Stimulated activated naive CD8-positive, alpha-beta T cell treated with anti-CD3 and anti-CD28 coated beads, Interleukin-15, Interleukin-2, amounts not matched to agents 100 U/mL and 50 U/mL, for 24 hours (primary cell): ENCODE data around the gene CRB2.

Experiments
- ATAC-seq: fragments of 150-1000 bp; cut with Tn5 transposase; one replicate; pipeline ENCODE4 v1.10.0; 2021
- DNase-seq: peaks from one replicate; pipeline ENCODE4 v3.0.0; 2021

The CRB2 gene

GRCh38 chr9:123355761-123356431 is at the start of gene CRB2:
TSS of gene CRB2 (plus strand) at chr9:123356197. CDS start at chr9:123356261, 64 bp downstream.
- ATAC-seq = no peak

GRCh38 chr9:123309611-123310010 is 46.4 kb upstream of the CRB2 start:
- ATAC-seq (no peak), DNase-seq (no peak)

More at GRCh38 chr9:123355761-123356431, at the start of gene CRB2:
- DNase-seq = no peak

DNA sequence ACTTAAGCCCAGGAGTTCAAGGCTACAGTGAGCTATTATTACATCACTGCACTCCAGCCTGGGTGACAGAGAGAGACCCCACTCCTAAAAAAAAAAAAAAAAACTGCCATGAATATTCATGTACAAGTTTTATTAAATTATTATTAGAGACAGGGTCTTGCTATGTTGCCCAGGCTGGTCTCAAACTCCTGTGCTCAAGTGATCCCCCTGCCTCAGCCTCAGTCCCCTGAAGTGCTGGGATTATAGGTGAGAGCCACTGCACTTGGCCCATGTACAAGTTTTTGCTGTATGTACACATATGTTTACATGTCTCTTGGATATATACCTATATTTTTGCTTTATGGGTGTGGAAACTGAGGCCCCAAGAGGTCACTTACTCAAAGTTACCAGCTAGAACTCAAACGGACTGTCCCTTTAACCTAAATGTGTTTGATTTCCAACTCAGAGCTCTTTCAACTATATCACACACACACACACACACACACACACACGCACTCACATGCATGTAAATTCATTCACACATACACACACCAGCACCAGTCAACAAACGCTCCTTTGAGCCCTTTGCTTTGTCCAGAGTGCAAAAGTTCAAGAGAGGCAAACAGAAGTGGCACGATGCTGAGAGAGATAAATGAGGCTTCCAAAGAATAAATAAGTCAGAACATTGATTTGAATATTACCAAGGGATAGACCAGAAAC is 45.3 kb upstream of the CRB2 start:
- ATAC-seq = no peak
- DNase-seq = no peak

GRCh38 chr9:123311250-123311752 is 44.7 kb upstream of the CRB2 start:
- no peak for ATAC-seq

DNA sequence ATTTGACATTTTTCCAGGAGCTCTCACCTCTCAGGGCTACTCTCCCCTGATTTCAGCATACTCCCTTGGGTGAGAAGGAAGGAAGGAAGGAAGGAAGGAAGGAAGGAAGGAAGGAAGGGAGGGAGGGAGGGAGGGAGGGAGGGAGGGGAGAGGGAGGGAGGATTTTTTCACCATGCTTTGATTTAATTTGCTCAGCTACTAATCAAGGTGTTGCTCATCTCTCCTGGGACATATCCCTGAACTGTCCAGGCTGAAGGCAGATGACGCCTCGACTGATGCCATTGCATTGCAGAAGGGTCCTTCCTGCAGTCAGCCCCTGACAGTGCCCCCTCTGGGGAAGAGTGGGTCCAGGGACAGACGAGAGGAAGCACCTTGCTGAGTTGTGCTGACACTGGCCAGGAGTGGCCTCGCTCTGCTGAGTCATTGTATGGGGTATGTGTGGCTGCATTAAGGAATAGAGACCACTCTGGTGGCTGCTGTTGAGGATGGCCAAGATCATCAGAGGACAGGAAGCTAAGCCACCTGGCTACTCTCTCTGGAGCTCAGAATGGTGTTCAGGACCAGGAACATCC is 43.6 kb upstream of the CRB2 start:
- no peak for ATAC-seq
- DNase-seq = no peak

More at GRCh38 chr9:123311250-123311752, 44.7 kb upstream of the CRB2 start:
- no peak for DNase-seq

- no peak for ATAC-seq
- no peak for DNase-seq
These were observed 41.4 kb upstream of the CRB2 start for GRCh38 chr9:123314617-123315016.

- no peak for DNase-seq
These were observed 40.4 kb upstream of the CRB2 start for GRCh38 chr9:123315635-123316034.

GRCh38 chr9:123316053-123316718 is 39.8 kb upstream of the CRB2 start:
- ATAC-seq (no peak), DNase-seq (no peak)

More at GRCh38 chr9:123315635-123316034, 40.4 kb upstream of the CRB2 start:
- no peak for ATAC-seq

GRCh38 chr9:123318202-123318601 is 37.8 kb upstream of the CRB2 start:
- DNase-seq (no peak), ATAC-seq (no peak)

GRCh38 chr9:123318961-123319421 is 37.0 kb upstream of the CRB2 start:
- ATAC-seq (no peak), DNase-seq (no peak)

DNA sequence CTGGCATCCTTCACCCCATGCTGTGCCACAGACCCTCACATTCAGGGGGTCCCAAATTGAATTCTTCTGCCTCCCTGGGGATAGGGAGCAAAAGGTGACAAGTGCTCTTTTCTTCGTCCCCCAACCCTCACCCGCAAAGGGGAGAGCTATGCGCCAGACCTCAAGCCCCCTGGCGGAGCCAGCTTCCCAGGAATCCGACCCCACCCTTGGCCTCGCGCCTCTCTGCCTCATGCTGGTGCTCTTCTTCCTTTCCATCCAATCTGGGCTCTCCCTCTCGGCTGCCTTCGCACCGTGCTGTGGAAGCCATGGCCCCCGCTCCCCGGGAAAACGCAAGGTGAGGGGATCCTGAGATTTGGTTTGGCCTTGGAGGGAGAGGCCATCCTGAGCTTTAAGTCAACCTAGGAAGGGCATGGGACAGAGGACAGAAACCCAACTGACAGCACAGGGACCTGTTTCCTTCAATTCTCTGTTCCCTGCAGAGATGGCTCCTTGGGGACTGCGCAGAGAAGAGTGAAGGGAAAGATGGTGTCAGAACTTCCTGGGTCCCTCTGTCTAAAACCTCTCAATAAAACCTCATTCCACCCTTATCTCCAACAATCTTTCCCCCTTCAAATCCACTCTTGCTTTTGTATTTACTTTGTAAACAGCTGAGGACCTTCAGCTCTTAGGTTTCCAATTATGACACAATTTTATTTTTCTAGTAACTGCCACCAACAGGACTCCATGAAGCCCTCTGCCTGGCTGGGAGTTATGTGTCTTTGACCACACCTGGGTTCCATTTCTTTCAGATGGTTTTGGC is 36.3 kb upstream of the CRB2 start:
- no peak for ATAC-seq
- DNase-seq = no peak

DNA sequence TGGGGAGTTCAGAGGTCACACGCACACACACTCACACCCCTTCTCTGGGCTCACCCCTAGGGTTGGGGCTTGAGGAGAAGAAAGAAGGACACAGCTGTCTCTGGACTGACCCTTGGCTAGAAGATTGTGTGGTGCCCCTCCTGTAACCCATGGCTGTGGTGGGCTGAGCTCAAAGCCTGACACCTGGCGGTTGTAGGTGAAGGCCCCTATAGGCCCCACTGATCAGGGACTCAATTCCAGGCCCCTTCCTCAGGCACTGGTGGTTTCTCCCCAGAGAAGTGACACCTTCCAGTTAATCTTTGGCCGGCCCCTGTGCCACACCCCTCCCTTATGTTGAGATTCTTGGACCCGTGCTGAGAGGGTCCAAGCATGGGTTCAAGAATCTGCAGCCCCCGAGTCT is 35.2 kb upstream of the CRB2 start:
- ATAC-seq (no peak), DNase-seq (no peak)

DNA sequence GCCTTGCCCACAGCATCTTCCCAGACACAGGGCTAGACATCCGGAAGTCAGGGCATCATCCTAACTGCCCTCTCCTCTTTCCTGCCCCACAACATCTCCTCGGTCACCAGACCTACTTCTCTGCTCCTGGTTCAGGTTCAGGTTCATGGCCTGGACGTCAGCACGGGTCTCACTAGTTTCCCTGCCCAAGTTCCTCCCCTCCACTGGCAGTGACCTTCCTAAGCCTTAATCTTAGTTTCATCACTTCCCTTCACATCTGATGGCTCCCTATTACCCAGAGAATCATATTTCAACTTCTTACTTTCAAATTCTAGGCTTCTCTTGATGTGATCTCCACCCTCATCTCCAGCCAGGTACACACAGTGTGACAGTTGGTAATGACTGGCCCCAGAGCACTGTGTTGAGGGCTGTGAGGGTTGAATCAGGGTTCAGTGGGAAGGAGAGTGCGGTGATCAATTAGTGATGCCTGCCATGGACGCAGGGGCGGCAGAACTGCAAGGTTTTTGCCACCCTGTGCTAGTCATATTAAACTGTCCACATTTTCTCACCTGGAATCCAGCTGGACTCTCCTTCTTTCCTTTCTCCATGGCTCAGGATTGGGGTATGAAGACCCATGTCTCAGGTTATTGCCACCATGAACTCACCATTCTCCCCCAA is 34.3 kb upstream of the CRB2 start:
- DNase-seq = no peak
- no peak for ATAC-seq

DNA sequence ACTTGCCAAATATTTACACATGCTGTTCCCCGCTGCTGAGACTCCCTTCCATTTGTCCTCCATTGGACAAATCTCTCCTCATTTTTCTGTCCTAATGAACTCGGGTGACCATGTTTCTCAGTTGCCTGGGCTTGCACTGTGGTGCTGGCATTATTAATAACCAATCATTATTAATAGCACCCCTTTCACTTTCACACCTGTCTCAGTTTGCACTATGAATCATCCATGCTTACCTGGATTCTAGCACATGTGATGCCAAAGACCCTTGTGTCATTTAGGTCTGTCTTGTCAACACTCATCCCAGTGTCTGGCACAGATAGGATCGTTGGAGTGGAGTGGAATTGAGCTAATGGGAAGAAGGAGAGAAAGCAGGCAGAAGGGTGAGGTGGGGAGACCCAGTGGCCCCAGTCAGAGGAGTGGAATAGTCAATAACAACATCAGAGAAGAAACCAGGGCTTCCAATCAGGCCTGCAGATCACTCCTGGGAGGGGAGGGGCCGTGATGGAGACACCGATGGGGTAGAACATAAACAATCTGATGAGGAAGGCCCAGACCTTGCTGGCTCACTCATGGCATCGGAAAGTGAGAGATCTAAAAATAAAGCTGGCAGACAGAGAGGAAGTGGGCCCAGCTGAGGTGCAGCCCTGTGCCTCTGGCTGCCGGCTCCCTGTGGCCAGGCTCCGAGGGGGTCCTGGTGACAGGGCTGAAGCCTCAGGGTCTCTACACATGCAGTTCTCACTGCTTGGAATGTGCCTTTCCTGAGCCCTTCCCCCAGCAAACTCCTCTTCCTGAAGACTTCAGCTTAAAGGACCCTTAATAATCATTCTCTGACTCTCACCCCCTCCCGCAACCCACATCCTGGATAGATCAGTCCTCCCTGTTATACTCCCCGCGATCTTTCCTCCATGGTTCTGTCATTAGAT is 33.5 kb upstream of the CRB2 start:
- peak; percentile 68 for DNase-seq
- ATAC-seq = peak; percentile 84

- DNase-seq (no peak), ATAC-seq (no peak)
These were observed 32.6 kb upstream of the CRB2 start for GRCh38 chr9:123323196-123324013.

DNA sequence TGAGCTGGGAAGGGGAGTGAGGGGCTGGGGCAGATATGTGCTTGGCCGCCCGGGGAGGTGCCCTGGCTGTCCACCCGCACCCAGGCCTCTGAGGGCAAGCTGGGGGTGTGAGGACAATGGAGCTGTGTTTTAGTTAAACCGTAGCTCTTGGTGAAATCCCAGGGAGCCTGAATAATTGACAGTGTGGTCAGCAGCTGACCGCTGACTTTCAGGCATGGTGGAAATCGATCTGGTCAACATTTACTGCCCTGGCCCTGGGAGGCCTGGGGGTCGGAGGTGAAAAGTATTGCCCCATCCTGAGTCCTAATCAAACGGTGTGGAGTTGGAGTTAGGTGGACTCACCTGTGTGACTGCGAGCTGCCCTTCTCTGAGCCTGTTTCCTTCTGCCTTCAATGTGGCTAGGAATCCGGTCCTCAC is 31.2 kb upstream of the CRB2 start:
- DNase-seq (no peak), ATAC-seq (no peak)

- ATAC-seq (no peak), DNase-seq (no peak)
These were observed 29.8 kb upstream of the CRB2 start for GRCh38 chr9:123326187-123326586.

GRCh38 chr9:123326662-123327093 is 29.3 kb upstream of the CRB2 start:
- peak; percentile 33 for DNase-seq
- ATAC-seq = no peak

- ATAC-seq = no peak
- no peak for DNase-seq
These were observed 28.3 kb upstream of the CRB2 start for GRCh38 chr9:123327697-123328100.
